GM19193 (cell line): Measurements from ENCODE around the gene OAS3.

Experiments
- POLR2A ChIP-seq: IDR thresholded peaks from 4 replicates; pipeline ENCODE4 v1.6.1; 2011; ENCODE audit not compliant: insufficient read depth, insufficient read length; ENCODE audit errors: extremely low read depth

The OAS3 gene

GRCh38 chr12:112907415-112908157 lies 30.7 kb upstream of the OAS3 start:
- TF ChIP-seq POLR2A: no peak

GRCh38 chr12:112908548-112908947 lies 29.7 kb upstream of the OAS3 start:
- TF ChIP-seq POLR2A: peak; percentile 31

- no peak for TF ChIP-seq POLR2A
Measured at GRCh38 chr12:112909693-112910092, 28.6 kb upstream of the OAS3 start.

GRCh38 chr12:112913038-112913688 lies 25.1 kb upstream of the OAS3 start:
- TF ChIP-seq POLR2A: no peak

- no peak for TF ChIP-seq POLR2A
Measured at GRCh38 chr12:112916270-112916669, 22.0 kb upstream of the OAS3 start.

GRCh38 chr12:112919121-112919520 lies 19.2 kb upstream of the OAS3 start:
- no peak for TF ChIP-seq POLR2A

- TF ChIP-seq POLR2A: peak; percentile 53
Measured at GRCh38 chr12:112924986-112925385, 13.3 kb upstream of the OAS3 start.

- no peak for TF ChIP-seq POLR2A
Measured at GRCh38 chr12:112927475-112927874, 10.8 kb upstream of the OAS3 start.

GRCh38 chr12:112927925-112928324 lies 10.3 kb upstream of the OAS3 start:
- no peak for TF ChIP-seq POLR2A

- TF ChIP-seq POLR2A: no peak
Measured at GRCh38 chr12:112928978-112929377, 9.3 kb upstream of the OAS3 start.

- TF ChIP-seq POLR2A: no peak
Measured at GRCh38 chr12:112929715-112930114, 8.6 kb upstream of the OAS3 start.

GRCh38 chr12:112930350-112930749 lies 7.9 kb upstream of the OAS3 start:
- TF ChIP-seq POLR2A: no peak

- TF ChIP-seq POLR2A: no peak
Measured at GRCh38 chr12:112932485-112933128, 5.7 kb upstream of the OAS3 start.

GRCh38 chr12:112933129-112933505 lies 5.2 kb upstream of the OAS3 start:
- TF ChIP-seq POLR2A: no peak

- no peak for TF ChIP-seq POLR2A
Measured at GRCh38 chr12:112936264-112936663, 2.0 kb upstream of the OAS3 start.

- TF ChIP-seq POLR2A: no peak
Measured at GRCh38 chr12:112936927-112937326, 1.3 kb upstream of the OAS3 start.

- no peak for TF ChIP-seq POLR2A
Measured at GRCh38 chr12:112938751-112939150, 477 bp downstream of the OAS3 start.

- TF ChIP-seq POLR2A: peak; percentile 51
Measured at GRCh38 chr12:112939761-112940381, 1.6 kb downstream of the OAS3 start.
